GM23338 (cell line): ENCODE results near the gene OTC. TPM values are rescaled to one million over a fixed set of nuclear protein-coding genes. Genes with fewer than 3 reads are reported as not detected.

Experiments used
- CREB1 ChIP-seq: fragments of 250-450 bp; sonication (Bioruptor Pico); IDR thresholded peaks from 2 replicates; pipeline ENCODE4 v1.5.0; 2020; ENCODE audit warnings: low read depth, mild to moderate bottlenecking, moderate library complexity
- CTCF ChIP-seq, 2 experiments: fragments of 200-600 bp in 1 of 2; sonication (generic) in 1 of 2; conservative IDR thresholded peaks; 2 replicates each; pipeline versions ENCODE4 v1.5.1 to v1.6.1; 2016 to 2017; ENCODE audit warnings: antibody characterized with exemption in 2 of 2, low read depth in 2 of 2, mild to moderate bottlenecking in 2 of 2, moderate library complexity in 1 of 2
- ETS1 ChIP-seq: IDR thresholded peaks from 2 replicates; pipeline ENCODE4 v1.6.1; 2016; ENCODE audit warnings: antibody characterized with exemption
- EZH2 ChIP-seq: fragments of 200-600 bp; sonication (generic); IDR thresholded peaks from one replicate; pipeline ENCODE4 v1.8.0; 2017; ENCODE audit warnings: antibody characterized with exemption, mild to moderate bottlenecking, low read depth; ENCODE audit not compliant: unreplicated experiment
- EZH2phosphoT487 ChIP-seq: fragments of 200-600 bp; sonication (generic); IDR thresholded peaks from one replicate; pipeline ENCODE4 v1.8.1; 2018; ENCODE audit warnings: antibody characterized with exemption; ENCODE audit not compliant: unreplicated experiment
- JUNB ChIP-seq: IDR thresholded peaks from one replicate; pipeline ENCODE4 v1.6.1; 2016; ENCODE audit warnings: antibody characterized with exemption; ENCODE audit not compliant: unreplicated experiment
- NANOG ChIP-seq: IDR thresholded peaks from 2 replicates; pipeline ENCODE4 v1.6.1; 2016; ENCODE audit warnings: antibody characterized with exemption, borderline replicate concordance
- POLR2AphosphoS5 ChIP-seq: IDR thresholded peaks from 2 replicates; pipeline ENCODE4 v1.6.1; 2016; ENCODE audit warnings: antibody characterized with exemption, low read depth
- ZNF114 ChIP-seq: fragments of 250-450 bp; sonication (Bioruptor Pico); IDR thresholded peaks from 2 replicates; pipeline ENCODE4 v1.5.0; 2020; ENCODE audit warnings: mild to moderate bottlenecking, moderate library complexity
- ZNF331 ChIP-seq: fragments of 250-450 bp; sonication (Bioruptor Pico); IDR thresholded peaks from 2 replicates; pipeline ENCODE4 v1.5.0; 2020; ENCODE audit warnings: low read depth, mild to moderate bottlenecking, moderate library complexity
- ZNF462 ChIP-seq: fragments of 250-450 bp; sonication (Bioruptor Pico); IDR thresholded peaks from 2 replicates; pipeline ENCODE4 v1.5.0; 2020; ENCODE audit warnings: mild to moderate bottlenecking, moderate library complexity
- polyA plus RNA-seq: library from polyadenylated mRNA; unstranded; fragments of >200 nt; fragmentation: Nextera tagmentation; extraction: Ambion mirVana; gene quantifications from 2 replicates; pipeline ENCODE4 v1.2.1, GENCODE V29; 2016
- total RNA-seq: library from RNA; depleted of rRNA; stranded (reverse); fragments of >200 nt; shearing (Covaris generic); gene quantifications from 2 replicates; pipeline ENCODE4 v1.2.3, GENCODE V29; 2014

Gene OTC
- total and polyA plus RNA-seq, 2 experiments from 2014 or later: not detected

- no peak for TF ChIP-seq ZNF462 (CRISPR knock-in tag)
- TF ChIP-seq ETS1: no peak
- no peak for TF ChIP-seq EZH2
- TF ChIP-seq NANOG: no peak
- no peak for TF ChIP-seq POLR2AphosphoS5
- no peak for TF ChIP-seq JUNB
- TF ChIP-seq ZNF331 (CRISPR knock-in tag): no peak
- no peak for TF ChIP-seq CTCF (conservative IDR thresholded peaks at IDR 0.05; ENCODE audit: low read depth in 2 of 2)
- no peak for TF ChIP-seq ZNF114 (CRISPR knock-in tag)
- no peak for TF ChIP-seq EZH2phosphoT487
- TF ChIP-seq CREB1 (CRISPR knock-in tag): no peak
These were observed 51.4 kb downstream of the OTC start (continued) for GRCh38 chrX:38403834-38404233.
